HG02678 (cell line): Measurements from ENCODE around the gene TEX19.
"Not testable (repeated sequence)": the region's sequence is repeated elsewhere in the genome, so short reads cannot be mapped to it uniquely, and the experiment has no call there.

Experiments used
- ATAC-seq: cut with Tn5 transposase; IDR thresholded peaks from one replicate; pipeline ENCODE4 v1.9.1; 2021; ENCODE audit warnings: mild to moderate bottlenecking, moderate library complexity; ENCODE audit not compliant: unreplicated experiment

The TEX19 gene

GRCh38 chr17:82333279-82334171 is 25.5 kb upstream of the TEX19 start, which contains the start of gene SECTM1:
Gene SECTM1, minus strand, starts transcription at chr17:82333766. Its CDS starts 6,526 bp downstream, at chr17:82327240.
- ATAC-seq, result no peak

GRCh38 chr17:82334204-82334621 is 24.8 kb upstream of the TEX19 start:
- no peak for ATAC-seq

DNA sequence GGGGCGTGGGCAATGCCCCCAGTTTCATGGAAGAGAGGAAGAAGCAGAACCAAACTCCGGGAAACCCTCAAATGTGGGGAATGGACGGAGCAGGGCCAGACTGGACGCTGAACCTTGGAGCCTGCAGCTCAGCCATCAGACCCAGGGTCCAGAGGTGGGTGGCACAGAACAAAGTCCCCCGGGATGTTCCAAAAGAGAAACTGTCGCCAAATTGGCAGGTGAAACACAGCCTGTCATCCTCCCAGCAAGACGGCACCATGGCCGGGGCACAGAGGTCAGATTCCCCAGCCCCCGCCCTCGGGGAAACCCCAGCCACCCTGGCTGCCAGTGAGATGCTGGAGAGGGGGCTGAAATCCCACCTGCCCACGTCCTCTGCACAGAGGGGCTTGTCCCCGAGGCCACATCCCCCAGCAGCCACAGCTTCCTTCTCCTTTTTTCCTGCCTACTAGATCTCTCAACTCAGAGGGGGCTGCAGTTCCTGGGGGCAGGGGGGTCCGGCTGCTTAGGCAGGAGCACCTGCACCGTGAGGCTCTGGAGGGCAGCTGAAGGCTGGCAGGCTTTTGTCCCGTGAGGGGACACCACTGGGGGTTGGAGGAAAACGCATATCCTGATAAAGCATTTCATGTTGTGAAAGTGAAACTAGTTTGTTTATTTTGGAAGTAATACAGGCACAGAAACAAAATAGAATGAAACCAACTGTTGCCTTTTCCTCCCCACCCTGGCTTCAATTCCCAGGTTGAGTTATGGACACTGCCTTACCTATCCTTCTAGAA is 24.2 kb upstream of the TEX19 start:
- no peak for ATAC-seq

- no peak for ATAC-seq
Observed at GRCh38 chr17:82338858-82339633, 20.0 kb upstream of the TEX19 start.

DNA sequence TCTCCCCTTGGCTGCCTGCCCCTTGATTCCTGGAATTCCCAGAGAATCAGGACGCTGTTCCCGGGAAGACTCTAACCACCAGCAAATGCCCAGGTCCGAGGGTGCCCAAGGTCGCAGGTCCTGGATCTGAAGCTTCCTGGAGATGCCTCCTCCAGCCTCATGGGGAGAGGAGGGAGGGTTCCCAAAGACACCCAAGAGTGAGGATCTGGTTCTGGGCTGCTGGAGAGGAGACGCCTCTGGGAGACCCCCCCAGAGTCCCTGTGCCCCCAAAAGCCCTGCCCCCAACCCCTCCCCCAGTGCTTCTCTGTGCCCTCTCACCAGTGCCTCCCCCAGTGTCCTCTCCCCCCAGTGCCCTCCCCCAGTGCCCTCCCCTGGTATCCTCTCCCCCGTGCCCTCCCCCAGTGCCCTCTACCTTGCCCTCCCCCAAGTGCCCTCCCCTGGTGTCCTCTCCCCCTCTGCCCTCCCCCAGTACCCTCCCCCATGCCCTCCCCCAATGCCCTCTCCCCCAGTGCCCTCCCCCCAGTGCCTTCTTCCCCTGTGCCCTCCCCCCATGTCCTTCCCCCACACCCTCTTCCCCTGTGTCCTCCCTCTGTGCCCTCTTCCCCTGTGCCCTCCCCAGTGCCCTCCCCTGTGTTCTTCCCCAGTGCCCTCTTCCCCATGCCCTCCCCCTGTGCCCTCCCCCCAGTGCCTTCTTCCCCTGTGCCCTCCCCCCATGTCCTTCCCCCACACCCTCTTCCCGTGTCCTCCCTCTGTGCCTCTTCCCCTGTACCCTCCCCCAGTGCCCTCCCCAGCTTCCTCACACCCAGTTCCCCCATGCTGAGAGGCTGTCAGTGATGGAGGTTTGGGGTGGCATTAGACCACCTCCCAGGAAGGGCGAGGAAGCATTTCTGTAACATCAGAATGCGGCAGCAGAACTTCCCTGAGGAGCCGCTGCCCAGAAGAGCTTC is 19.1 kb upstream of the TEX19 start:
- ATAC-seq, result no peak

- ATAC-seq, result no peak
Observed at GRCh38 chr17:82342361-82343079, 16.5 kb upstream of the TEX19 start.

- ATAC-seq, result no peak
Observed at GRCh38 chr17:82343560-82343959, 15.5 kb upstream of the TEX19 start.

DNA sequence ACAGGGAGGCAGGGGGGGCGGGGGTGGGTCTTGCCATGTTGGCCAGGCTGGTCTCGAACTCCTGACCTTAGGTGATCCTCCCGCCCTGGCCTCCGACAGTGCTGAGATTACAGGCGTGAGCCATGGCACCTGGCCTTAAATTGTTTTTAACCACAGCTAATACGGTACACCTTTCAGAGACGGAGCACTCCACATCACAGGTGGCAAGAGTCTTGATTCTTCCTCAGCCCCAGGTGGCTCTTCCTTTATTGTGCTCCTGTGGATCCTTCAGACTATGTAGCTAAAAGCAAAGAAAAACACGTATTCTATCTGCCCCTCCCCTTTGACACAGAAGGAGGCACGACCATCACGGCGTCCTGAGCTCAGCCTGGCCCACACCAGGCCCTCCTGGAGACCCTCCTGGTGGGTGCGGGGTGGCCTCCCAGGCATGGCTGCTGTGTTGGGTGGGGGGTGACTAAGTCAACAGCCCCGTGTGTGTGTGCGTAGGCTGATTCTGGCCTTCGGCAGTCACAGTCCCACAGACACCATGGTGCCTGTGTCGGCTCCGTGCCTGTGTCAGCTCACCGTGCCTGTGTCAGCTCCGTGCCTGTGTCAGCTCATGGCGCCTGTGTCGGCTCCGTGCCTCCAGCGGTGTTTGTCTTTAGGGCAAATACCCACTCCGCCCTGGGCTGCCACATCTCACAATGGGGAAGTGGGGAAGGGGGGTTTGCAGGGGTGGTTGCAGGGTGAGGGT is 14.7 kb upstream of the TEX19 start:
- ATAC-seq, result no peak

- ATAC-seq, result no peak
Observed at GRCh38 chr17:82345151-82345976, 13.7 kb upstream of the TEX19 start.

GRCh38 chr17:82346342-82347300 is 12.4 kb upstream of the TEX19 start:
- ATAC-seq, result no peak

DNA sequence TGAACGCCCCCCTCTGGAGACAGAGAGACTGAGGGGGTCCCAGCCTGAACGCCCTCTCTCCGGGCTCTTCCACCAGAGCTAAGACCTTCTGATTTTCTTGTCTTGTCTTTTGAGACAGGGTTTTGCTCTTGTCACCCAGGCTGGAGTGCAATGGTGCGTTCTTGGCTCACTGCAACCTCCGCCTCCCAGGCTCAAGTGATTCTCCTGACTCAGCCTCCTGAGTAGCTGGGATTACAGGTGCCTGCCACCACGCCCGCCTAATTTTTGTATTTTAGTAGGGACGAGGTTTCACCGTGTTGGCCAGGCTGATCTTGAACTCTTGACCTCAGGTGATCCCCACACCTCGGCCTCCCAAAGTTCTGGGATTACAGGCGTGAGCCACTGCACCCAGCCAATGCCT is 11.1 kb upstream of the TEX19 start:
- ATAC-seq, result not testable (repeated sequence)

DNA sequence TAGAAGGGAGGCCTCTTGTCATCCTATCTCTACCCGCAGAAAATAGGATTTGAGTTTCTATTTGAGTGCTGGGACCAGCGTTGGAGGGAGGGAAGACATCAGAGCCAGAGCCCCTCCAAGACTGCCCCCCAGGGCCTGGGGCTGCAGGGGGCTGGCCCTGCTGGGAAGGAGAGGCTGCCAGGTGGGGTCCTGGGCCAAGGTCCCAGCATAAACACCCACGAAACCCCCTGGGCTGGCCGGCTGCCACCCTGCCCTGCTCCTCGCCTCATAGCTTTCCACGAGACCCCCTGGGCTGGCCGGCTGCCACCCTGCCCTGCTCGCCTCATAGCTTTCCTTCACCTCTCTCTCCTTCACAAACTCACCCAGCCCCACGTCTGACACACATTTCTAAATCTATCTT is 10.6 kb upstream of the TEX19 start:
- no peak for ATAC-seq

DNA sequence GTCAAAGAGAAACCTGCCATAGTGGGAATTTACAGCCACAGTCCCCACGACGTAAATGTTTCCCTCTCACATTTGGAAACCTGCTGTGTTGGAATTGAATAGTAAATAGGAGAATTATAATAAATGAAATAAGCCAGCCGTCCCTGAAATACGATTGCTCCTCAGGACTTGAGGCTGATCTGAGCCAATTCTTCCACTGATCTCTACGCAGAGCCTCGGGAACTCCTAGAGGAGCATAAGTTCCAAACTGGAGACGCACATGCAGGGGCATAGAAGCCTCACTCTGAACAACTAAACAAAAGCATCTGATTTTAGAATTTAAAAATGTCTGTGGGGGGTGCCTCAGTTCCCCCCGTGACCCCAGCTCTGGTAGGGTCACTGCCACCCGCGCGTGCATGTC is 10.2 kb upstream of the TEX19 start:
- ATAC-seq, result no peak

DNA sequence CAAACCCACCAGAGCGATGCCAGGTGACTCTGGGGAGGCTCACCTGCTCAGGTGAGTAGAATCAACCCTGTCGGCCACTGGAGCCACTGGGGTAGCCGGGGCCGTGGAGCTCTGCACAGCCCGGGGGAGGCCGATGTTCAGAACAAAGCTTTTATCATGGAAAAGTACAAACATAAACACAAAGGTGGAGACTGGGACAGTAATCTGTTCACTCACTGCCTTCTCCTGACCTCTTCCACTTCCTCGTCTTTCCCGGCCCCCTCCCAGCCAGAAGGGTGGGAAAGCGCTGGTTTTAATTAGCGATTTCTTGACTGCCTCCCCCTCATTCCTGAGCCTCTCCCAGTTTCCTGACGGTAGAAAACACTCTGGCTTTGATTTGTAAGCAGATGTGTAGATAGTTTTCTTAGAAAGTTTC is 9.8 kb upstream of the TEX19 start:
- no peak for ATAC-seq

DNA sequence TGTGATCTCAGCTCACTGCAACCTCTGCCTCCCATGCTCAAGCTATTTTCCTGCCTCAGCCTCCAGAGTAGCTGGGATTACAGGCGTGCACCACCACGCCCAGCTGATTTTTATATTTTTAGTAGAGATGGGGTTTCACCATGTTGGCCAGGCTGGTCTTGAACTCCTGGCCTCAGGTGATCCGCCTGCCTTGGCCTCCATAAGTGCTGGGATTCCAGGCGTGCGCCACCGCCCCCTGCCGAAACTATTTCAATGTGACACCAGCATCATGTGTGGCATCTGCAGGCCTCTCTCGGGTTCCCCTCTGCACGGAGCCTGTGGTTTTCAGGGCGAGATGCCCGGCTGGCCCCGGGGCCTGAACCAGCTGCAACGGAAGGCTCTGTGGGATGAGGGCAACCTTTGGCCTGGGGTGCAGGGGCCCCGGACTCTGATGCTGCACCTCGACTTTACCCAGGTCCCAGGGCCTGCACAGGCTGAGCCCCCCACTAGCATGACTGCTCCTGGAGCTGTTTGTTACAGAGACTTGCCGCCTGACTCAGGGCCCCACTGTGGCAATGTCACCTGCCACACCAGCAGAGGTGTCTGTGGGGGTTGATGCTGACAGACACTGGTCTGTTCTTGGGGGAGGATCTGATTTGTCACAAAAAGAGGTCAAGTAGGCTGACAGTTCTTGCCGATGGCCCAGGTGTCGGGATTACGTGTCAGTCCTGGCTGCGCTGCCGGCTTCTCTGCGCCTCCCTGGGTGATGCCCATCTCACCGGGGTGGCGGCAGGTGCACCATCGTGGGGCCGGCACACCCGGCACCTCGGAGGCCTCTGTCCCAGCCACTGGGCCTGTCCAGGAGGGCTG is 8.6 kb upstream of the TEX19 start:
- no peak for ATAC-seq

DNA sequence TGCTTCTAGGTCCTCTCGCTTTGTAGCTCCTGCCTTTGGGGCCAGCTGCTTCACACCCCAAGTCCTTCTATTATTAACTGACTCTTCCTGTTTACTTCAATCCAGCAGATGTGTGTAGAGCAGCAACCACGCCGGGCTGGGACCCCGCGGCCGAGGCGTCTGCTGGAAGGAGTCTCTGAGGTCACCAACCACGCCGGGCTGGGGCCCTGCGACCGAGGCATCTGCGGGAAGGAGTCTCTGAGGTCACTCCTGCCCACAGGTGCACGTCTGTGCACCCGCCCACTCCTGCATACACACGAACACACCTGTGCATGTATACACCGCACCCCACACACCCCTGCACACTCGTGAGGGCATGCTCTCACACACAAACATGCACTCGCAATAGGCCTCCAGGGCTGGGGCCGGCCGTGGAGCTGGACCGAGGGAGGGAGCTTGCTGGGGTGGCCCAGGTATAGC is 7.8 kb upstream of the TEX19 start:
- ATAC-seq, result peak; percentile 54
